ENCODE measurements around the gene RNF215.

The RNF215 gene

GRCh38 chr22:30432520-30432919, 45.3 kb upstream of the RNF215 start:
- DNase-seq (ENCODE audit: low read depth) = no peak
- no peak overlapping the region for H3K4me3 ChIP-seq (ENCODE audit: control insufficient read depth, low read depth, low read length)
- no peak for TF ChIP-seq CTCF (IDR thresholded peaks at IDR 0.05; ENCODE audit: control insufficient read depth, insufficient read depth, low read depth, low read length, missing control alignments)

GRCh38 chr22:30432096-30432495, 44.9 kb upstream of the RNF215 start:
- no peak for DNase-seq (ENCODE audit: low read depth)

GRCh38 chr22:30430933-30431332, 43.7 kb upstream of the RNF215 start:
- no peak for DNase-seq (ENCODE audit: low read depth)
- no peak overlapping the region for H3K4me3 ChIP-seq (ENCODE audit: control insufficient read depth, low read depth, low read length)
- no peak for TF ChIP-seq CTCF (IDR thresholded peaks at IDR 0.05; ENCODE audit: control insufficient read depth, insufficient read depth, low read depth, low read length, missing control alignments)

More at GRCh38 chr22:30432096-30432495, 44.9 kb upstream of the RNF215 start:
- no peak overlapping the region for H3K4me3 ChIP-seq (ENCODE audit: control insufficient read depth, low read depth, low read length)
- no peak for TF ChIP-seq CTCF (IDR thresholded peaks at IDR 0.05; ENCODE audit: control insufficient read depth, insufficient read depth, low read depth, low read length, missing control alignments)

- no peak for DNase-seq (ENCODE audit: low read depth)
- no peak overlapping the region for H3K4me3 ChIP-seq (ENCODE audit: control insufficient read depth, low read depth, low read length)
- no peak for TF ChIP-seq CTCF (IDR thresholded peaks at IDR 0.05; ENCODE audit: control insufficient read depth, insufficient read depth, low read depth, low read length, missing control alignments)
These were observed 42.7 kb upstream of the RNF215 start for GRCh38 chr22:30429887-30430286.

- DNase-seq (ENCODE audit: low read depth) = no peak
- H3K4me3 ChIP-seq (ENCODE audit: control insufficient read depth, low read depth, low read length) = no peak overlapping the region
- no peak for TF ChIP-seq CTCF (IDR thresholded peaks at IDR 0.05; ENCODE audit: control insufficient read depth, insufficient read depth, low read depth, low read length, missing control alignments)
These were observed 40.7 kb upstream of the RNF215 start for GRCh38 chr22:30427871-30428270.

- peak; percentile 83 for TF ChIP-seq CTCF (IDR thresholded peaks at IDR 0.05; ENCODE audit: control insufficient read depth, insufficient read depth, low read depth, low read length, missing control alignments)
- no peak for DNase-seq (ENCODE audit: low read depth)
- H3K4me3 ChIP-seq (ENCODE audit: control insufficient read depth, low read depth, low read length) = peak overlapping the region; percentile 62
These were observed 39.5 kb upstream of the RNF215 start for GRCh38 chr22:30426388-30427353.

Data from AG09309 (cell line).